Posterior vena cava (tissue), 2 donors: ENCODE results near the gene PPP6C. TPM values are rescaled to one million over a fixed set of nuclear protein-coding genes. Genes with fewer than 3 reads are reported as not detected.
"Not testable (repeated sequence)": the region's sequence is repeated elsewhere in the genome, so short reads cannot be mapped to it uniquely, and the experiment has no call there.

Source experiments
- DNase-seq: peaks from one replicate; pipeline ENCODE4 v3.0.0-alpha.2; 2020; ENCODE audit warnings: low spot score
- intact Hi-C, 2 donors: fragments of 100-400 bp; cut with DNase I; formaldehyde crosslinking; loops; one replicate each; pipeline versions ENCODE4 v1.14.1 to v1.14.2; 2022 to 2023
- total RNA-seq, 2 donors: library from RNA; stranded (reverse); fragmentation: NEBNext Ultra II Directional; extraction: Animal tissue kit (Norgen Biotek cat#: 25700); gene quantifications; one replicate each; pipeline ENCODE4 v1.2.1, GENCODE V29; 2021
- donor health status: DM: yes; HTN: yes; CAD: no.
- donor health status: DM: yes; HTN: yes; CAD: no.

Gene PPP6C
- total RNA-seq, 2 donors from 2014 or later, result 35.2 to 39.5 TPM

DNA sequence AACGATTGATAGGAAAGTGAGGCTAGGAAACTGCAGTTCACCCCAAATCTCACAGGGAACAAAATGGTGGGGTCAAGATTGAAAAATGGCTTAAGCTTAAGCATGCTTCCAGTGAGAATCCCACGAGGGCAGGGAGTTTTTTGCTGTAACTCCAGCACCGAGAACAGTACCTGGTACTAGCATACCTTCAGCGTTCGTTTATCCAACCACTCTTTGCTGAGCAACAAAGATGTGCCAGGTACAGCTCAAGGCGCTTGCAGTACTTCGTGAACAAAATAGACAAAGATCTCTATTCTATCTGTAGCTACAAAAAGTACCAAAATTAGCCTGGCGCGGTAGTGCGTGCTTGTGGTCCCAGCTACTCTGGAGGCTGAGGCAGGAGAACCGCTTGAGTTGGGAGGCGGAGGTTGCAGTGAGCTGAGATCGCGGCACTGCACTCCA is 778 bp upstream of the PPP6C start:
- intact Hi-C loops, result no loop called here

DNA sequence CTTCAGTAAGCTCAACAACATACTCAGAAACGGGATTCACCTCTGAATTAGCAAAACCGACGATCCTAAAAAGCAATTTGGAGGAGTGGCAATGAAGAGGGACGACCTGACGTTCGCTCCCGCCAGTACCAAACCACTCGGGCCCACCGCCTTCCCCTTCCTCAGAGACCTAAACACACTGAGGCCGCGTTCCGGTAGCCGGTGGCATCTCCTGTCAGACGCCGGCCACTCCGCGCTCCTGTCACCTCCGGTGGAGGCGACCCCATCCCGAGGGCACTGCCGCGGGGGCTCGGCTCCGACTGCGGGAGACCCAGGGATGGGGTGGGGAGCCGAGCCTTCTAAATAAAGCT is 617 bp downstream of the PPP6C start:
- intact Hi-C loops, result no loop called here
- DNase-seq, result no peak

More for the DNA sequence above, 778 bp upstream of the PPP6C start:
- no peak for DNase-seq

DNA sequence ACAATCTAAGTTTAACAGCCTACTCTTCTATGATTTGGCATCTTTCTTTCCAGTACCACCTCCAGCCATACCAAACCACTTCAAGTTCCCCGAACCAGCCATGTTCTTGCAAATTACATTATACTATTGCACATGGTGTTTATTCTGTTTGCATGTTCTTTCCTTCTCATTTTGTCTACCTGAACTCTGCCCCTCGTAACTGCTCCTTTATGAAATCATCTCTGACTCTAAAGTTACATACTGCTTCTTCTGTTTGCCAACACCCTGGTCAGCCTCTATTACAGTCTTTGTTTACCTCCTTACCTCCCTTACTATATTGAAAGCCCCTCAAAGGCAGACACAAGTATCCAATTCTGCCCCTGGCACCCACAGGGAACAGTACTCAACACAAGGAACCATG is 6.0 kb downstream of the PPP6C start:
- no peak for DNase-seq
- intact Hi-C loops, result no loop called here

DNA sequence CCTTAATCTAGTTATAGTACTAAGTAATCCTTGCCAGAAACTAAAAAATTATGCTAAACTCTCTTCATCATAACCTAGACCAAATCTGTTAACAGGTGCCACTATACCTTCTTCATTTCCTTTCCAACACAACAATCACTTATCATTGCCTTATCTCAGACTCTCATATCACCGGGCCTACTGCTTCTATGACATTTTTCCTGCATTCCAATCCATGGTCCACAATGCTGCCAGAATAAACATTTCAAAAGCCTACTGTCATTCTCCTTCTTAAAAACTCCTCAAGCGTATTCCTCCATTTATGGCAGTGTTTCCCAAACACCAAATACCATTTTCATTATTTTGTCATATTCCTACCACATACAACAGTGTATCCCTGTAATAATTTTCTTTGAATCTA is 6.5 kb downstream of the PPP6C start:
- DNase-seq, result no peak
- intact Hi-C loops, result no loop called here

DNA sequence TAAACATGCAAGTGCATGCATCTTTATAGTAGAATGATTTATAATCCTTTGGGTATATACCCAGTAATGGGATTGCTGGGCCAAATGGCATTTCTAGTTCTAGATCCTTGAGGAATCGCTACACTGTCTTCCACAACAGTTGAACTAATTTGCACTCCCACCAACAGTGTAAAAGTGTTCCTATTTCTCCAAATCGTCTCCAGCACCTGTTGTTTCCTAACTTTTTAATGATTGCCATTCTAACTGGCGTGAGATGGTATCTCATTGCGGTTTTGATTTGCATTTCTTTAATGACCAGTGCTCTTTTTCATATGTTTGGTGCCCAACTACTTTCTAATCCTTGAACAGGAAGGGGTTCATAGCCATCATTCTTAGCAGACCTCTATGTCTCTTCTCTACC is 7.8 kb downstream of the PPP6C start:
- intact Hi-C loops, result not testable (repeated sequence)

GRCh38 chr9:125180876-125181275 is 8.7 kb downstream of the PPP6C start:
- intact Hi-C loops, result no loop called here

More for the DNA sequence above, 7.8 kb downstream of the PPP6C start:
- not testable (repeated sequence) for DNase-seq

GRCh38 chr9:125179776-125180175 is 9.8 kb downstream of the PPP6C start:
- intact Hi-C loops, DNase-seq: not testable (repeated sequence)

More at GRCh38 chr9:125180876-125181275, 8.7 kb downstream of the PPP6C start:
- no peak for DNase-seq

- no peak for DNase-seq
- intact Hi-C loops, result no loop called here
These were observed 11.7 kb downstream of the PPP6C start for GRCh38 chr9:125177888-125178287.

GRCh38 chr9:125176636-125177035 is 13.0 kb downstream of the PPP6C start:
- DNase-seq, result no peak
- intact Hi-C loops, result no loop called here

DNA sequence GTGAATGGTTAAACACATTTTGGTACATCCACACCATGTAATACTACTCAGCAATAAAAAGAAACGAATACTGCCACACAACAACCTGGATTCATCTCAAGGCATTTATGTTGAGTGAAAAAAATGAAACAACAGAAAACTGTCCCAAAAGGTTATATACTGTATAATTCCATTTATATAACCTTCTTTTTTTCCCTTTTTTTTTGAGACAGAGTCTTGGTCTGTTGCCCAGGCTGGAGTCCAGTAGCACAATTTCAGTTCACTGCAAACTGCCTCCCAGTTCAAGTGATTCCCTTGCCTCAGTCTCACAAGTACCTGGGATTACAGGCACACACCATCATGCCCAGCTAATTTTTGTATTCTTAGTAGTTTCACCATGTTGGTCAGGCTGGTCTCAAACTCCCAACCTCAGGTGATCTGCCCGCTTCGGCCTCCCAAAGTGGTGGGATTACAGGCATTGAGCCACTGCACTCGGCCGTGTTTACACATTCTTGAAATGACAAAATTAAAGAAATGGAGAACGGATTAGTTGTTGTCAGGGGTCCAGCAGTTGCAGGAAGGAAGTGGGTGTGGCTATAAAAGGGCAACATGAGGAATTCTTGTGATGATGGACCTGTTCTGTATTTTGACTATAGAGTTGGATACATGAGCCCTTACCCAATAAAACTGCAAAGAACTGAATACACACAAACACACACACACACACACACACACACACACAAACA is 17.4 kb downstream of the PPP6C start:
- no peak for DNase-seq
- intact Hi-C loops, result no loop called here

GRCh38 chr9:125169895-125170294 is 19.7 kb downstream of the PPP6C start:
- intact Hi-C loops, result no loop called here
- DNase-seq, result no peak

DNA sequence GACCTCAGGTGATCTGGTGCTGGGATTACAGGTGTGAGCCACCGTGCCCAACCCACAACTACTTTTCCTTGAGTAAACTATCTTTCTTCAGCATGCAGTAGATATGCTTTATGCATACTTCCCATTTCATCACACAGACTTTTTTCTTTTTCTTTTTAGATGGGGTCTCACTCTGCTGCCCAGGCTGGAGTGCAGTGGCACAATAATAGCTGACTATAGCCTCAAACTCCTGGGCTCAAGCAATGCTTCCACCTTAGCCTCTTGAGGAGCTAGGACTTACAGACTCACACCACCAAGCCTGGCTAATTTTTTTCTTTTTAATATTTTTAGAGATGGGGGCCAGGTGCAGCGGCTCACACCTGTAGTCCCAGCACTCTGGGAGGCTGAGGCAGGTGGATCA is 22.8 kb downstream of the PPP6C start:
- DNase-seq, result no peak
- intact Hi-C loops, result no loop called here

GRCh38 chr9:125162891-125163290 is 26.7 kb downstream of the PPP6C start:
- DNase-seq, intact Hi-C loops: not testable (repeated sequence)

GRCh38 chr9:125161284-125161918 is 28.2 kb downstream of the PPP6C start:
- no peak for DNase-seq
- intact Hi-C loops, result no loop called here

DNA sequence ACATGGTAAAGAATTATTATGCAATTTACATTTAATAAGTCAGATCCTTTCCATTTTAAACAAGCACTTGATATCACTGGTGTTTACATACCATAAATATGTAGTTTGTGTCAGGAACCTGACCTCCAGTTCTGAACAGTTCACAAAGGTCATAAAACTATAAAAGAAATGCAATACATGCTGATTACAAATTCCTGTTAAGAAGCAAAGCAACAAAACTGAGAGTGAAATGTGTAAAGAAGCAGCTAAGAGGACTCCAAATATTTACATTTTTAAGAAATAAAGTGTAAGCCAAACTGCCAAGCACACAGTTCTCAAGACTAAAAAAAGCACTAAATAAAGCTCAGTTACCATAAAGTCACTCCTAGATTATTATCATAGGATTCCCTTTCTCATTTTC is 28.9 kb downstream of the PPP6C start:
- intact Hi-C loops, result no loop called here
- DNase-seq, result no peak

DNA sequence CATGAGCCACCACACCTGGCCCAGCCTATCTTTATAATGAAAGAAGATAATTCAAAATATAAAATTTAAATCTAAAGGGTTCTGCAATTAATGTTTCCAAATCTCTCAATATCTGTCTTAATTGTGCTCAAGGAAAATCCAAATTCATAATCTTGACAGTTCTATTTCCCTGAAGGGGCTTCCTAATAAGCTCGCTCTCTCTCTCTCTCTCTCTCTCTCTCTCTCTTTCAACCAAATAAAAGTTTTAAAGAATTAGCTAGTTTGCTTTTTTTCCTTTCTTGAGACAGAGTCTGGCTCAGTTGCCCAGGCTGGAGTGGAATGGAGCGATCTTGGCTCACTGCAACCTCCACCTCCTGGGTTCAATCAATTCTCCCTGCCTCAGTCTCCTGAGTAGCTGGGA is 33.1 kb downstream of the PPP6C start:
- DNase-seq, result no peak

DNA sequence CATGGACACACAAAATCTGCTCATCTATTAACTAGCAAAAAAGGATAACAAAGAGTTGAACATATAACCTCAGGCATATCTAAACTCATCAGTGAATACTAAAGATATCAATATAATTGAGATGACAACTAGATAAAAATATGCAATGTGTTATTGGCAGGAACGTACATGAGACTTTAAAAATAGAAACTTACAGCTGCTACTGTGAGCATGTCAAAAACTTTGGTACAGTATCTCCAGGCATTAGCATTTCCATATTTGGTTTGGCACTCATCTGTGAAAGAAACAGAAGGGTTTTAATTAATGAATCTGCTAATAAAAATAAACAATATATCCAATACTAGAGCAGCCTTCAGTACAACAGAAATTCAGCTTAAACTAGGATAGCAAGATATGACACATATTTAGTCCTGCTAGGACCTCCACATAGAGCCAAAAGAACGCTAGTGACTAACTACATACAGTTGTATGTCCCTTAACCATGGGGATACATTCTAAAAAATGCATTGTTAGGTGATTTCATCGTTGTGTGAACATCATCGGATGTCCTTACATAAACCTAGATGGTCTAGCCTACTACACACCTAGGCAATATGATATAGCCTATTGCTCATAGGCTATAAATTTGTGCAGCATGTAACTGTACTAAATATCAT is 35.8 kb downstream of the PPP6C start:
- DNase-seq, result no peak
- intact Hi-C loops, result no loop called here

More for the DNA sequence above, 33.1 kb downstream of the PPP6C start:
- intact Hi-C loops, result no loop called here

GRCh38 chr9:125151730-125152129 is 37.9 kb downstream of the PPP6C start:
- intact Hi-C loops, result no loop called here
- no peak for DNase-seq

DNA sequence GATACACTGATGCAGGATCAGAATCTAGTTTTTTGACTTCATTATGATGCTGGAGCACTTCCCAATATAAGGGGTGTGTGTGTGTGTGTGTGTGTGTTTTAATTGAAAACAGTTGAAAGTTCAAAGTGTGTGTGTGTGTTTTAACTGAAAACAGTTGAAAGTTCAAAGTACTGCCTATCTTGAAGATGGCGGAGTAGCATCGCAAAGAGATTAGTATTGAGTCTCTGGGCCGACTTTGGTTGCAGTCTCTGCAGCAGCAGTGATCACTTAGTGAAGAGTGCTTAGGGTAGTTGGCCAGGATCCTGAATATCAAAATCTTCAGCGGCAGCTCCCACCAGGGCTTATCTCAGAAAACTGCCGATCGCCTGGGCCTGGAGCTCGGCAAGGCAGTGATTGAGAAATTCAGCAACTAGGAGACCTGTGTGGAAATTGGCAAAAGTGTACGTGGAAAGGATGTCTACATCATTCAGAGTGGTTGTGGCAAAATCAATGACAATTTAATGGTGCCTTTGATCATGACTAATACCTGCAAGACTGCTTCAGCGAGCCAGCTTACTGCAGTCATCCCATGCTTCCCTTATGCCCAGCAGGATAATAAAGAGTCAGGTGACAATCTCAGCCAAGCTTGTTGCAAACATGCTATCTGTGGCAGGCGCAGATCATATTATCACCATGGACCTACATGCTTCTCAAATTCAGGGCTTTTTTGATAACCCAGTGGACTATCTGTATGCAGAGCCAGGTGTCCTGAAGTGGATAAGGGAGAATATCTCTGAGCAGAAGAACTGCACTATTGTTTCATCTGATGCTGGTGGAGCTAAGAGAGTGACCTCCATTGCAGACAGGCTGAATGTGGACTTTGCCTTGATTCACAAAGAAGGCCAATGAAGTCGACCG is 39.0 kb downstream of the PPP6C start:
- intact Hi-C loops, result no loop called here

More for the DNA sequence above, 39.0 kb downstream of the PPP6C start:
- no peak for DNase-seq
